Effector memory CD8-positive, alpha-beta T cell (primary cell): ENCODE measurements around the gene FBF1.

Source experiments
- ATAC-seq: fragments of 150-1000 bp; cut with Tn5 transposase; replicated peaks from 2 replicates; pipeline ENCODE4 v1.10.0; 2021; ENCODE audit warnings: mild to moderate bottlenecking, moderate library complexity
- DNase-seq, 3 experiments: peaks; one replicate each; pipeline ENCODE4 v3.0.0; 2021
- H3K27ac Mint-ChIP-seq, 2 donors: one replicate each; pipeline ENCODE4 v1.8.0; 2022; ENCODE audit warnings: mild to moderate bottlenecking in 2 of 2, mixed read lengths in 2 of 2, moderate library complexity in 2 of 2
- H3K27me3 Mint-ChIP-seq, 2 donors: one replicate each; pipeline ENCODE4 v1.8.0; 2022; ENCODE audit warnings: mixed read lengths in 2 of 2
- H3K36me3 Mint-ChIP-seq: one replicate; pipeline ENCODE4 v1.8.0; 2022; ENCODE audit warnings: mild to moderate bottlenecking, moderate library complexity, mixed read lengths; ENCODE audit not compliant: insufficient read depth
- H3K4me1 Mint-ChIP-seq, 2 donors: one replicate each; pipeline ENCODE4 v1.8.0; 2022; ENCODE audit warnings: low read depth in 2 of 2, mixed read lengths in 2 of 2
- H3K4me3 Mint-ChIP-seq, 2 donors: one replicate each; pipeline ENCODE4 v1.8.0; 2022; ENCODE audit warnings: mild to moderate bottlenecking in 2 of 2, mixed read lengths in 2 of 2, moderate library complexity in 2 of 2
- H3K9me3 Mint-ChIP-seq, 2 donors: one replicate each; pipeline ENCODE4 v1.8.0; 2022; ENCODE audit warnings: mixed read lengths in 2 of 2
- total RNA-seq, 9 experiments: gene quantifications; one replicate each; lab custom pipeline; 2026; lab: John Stamatoyannopoulos, UW

The FBF1 gene, protein sequence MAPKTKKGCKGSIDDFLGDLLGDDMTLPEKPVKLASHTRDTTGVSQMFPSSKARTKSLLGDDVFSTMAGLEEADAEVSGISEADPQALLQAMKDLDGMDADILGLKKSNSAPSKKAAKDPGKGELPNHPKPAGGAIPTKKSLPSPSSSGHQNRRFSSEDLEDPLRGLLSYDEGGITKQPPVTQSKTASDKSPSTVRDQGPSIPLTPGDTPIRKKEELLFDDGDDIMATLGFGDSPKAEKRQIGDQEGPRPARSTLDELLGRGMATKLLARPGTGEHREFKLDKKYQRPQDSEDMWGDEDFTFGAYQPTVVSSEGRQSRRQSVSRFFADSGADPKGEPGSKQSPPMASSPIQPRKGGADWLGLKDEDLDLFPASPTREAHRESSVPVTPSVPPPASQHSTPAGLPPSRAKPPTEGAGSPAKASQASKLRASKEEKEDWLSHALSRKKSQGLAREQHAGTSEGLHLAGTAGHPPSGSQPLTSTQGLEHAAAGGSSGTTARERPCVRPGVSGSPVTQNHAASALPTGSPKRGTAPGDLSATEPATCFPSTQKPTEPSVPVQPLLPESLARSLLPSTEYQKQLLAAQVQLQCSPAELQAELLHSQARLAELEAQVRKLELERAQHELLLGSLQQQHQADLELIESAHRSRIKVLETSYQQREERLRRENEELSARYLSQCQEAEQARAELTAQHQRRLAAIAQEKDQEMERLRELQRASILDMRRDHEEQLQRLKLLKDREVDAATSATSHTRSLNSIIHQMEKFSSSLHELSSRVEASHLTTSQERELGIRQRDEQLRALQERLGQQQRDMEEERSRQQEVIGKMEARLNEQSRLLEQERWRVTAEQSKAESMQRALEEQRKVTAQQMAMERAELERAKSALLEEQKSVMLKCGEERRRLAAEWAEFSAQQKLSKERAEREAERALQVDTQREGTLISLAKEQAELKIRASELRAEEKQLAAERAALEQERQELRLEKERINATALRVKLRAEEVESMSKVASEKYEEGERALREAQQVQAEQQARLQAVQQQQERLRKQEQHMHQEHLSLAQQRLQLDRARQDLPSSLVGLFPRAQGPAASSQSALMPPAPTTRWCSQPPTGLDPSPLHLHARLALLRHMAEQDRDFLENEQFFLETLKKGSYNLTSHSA
- total RNA-seq: 5.4 to 18.2 (median 8.7) reads per million in 9 experiments

DNA sequence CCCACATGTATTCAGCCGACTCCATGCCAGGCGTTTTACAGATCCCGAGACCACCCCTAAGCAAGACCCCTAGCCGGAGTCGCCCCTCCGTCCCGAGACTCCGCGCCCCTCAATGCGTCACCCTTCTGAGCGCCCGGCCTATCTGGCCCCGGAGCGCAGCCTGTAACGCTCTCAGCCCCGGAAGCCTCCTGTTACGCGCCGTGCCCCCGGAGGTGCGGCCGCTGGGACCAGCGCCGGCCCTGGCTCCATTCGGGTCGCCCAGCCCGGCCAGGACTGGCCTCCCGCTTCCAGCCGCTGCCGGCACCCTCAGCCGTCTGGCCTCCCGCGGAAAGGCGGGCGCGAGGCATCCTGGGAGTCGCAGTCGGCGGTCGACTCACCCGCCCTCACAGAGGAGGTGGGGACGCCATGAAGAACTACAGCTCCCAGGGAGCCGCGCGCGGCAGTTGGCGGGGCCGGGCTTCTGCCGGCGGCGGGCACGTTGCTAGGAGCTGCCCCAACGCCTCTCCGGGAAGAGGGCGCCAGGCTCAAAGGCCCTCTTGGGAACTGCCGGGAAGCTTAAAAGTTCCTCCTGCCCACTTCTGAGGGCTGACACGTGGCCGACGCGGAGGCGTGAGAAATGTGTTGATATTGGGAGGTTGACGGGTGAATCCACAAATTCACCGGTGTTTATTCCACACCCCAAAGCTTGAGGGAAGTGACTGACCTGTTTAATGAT, at the start of gene FBF1:
FBF1 (minus strand) TSS at position 316 of the 715 bp plus-strand sequence. CDS start 2,893 bp downstream, outside the sequence.
- Mint-ChIP-seq H3K27ac (peak within 1 kb of the TSS; percentile 87 to 93), H3K4me1 (peaks cover 13% of the 10 kb centered on the region in 2 donors), H3K9me3 (no peaks in the 10 kb centered on the region), H3K36me3 (no peaks in the 10 kb centered on the region), H3K27me3 (no peaks in the 10 kb centered on the region), H3K4me3 (peak within 1 kb of the TSS; percentile 89 to 90)
- peak; percentile 99 for ATAC-seq
- DNase-seq: peak; percentile 77 to 82 (median 82)

DNA sequence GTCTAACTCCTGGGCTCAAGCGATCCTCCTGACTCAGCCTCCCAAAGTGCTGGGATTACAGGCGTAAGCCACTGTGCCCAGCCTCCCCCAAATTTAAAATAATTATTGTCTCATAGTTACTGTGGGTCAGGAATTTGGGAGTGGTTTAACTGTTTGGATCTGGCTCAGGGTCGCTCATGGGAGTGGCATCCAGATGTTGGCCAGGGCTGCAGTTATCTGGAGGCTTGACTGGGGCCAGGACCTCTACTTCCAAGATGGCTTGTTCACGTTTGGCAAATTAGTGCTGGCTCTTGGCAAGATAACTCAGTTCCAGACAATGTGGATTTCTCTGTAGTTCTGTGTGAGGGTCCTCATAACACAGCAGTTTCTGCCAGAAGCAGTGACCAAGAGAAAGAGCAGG, 46.2 kb upstream of the FBF1 start:
- Mint-ChIP-seq H3K9me3 (no peaks in the 10 kb centered on the region), H3K4me3 (no peak overlapping the region), H3K27me3 (no peaks in the 10 kb centered on the region), H3K36me3 (peaks cover 14% of the 10 kb centered on the region), H3K4me1 (no peaks in the 10 kb centered on the region), H3K27ac (no peak overlapping the region)
- no peak for DNase-seq
- no peak for ATAC-seq

GRCh38 chr17:75985986-75986385, 45.1 kb upstream of the FBF1 start:
- DNase-seq (no peak), ATAC-seq (no peak)
- Mint-ChIP-seq H3K4me3 (no peak overlapping the region), H3K4me1 (no peaks in the 10 kb centered on the region), H3K27ac (no peak overlapping the region), H3K36me3 (peaks cover 4% of the 10 kb centered on the region), H3K9me3 (no peaks in the 10 kb centered on the region), H3K27me3 (no peaks in the 10 kb centered on the region)

DNA sequence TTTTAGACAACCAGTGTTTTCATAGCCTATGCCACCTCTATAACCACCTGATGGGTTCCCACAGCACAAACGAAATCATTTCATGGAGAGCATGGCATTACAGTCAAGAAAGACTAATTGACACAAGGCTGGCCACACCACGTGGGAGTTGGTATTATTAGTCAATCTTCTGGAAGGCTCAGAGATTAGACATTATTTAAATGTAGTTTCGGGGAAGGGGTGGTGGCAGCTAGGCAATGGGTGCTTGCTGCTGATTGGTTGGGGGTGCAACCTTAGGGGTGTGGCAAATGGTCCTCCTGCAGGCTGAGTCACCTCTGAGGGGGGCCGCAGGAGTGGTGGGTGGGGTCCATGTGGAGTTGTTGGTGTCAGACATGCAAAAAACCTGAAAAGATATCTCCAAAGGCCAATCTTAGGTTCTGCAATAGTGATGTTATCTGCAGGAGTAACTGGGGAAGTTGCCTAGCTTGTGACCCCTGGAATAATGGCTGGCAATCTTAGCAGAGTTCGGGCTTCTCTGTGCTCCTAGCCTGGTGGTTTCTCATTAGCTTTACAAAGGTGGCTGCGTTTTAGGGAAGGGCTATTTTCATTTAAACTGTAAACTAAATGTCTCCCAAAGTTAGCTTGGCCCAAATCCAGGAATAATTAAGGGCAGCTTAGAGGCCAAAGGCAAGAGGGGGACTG, 42.8 kb upstream of the FBF1 start:
- H3K27ac Mint-ChIP-seq: peak overlapping the region in 1 of 2 donors; percentile 67
- H3K4me3 Mint-ChIP-seq: no peak overlapping the region
- H3K27me3 Mint-ChIP-seq: no peaks in the 10 kb centered on the region
- H3K9me3 Mint-ChIP-seq: no peaks in the 10 kb centered on the region
- DNase-seq: no peak
- H3K36me3 Mint-ChIP-seq: peaks cover 6% of the 10 kb centered on the region
- ATAC-seq: no peak
- peaks cover 6 to 7% of the 10 kb centered on the region in 2 donors for H3K4me1 Mint-ChIP-seq

DNA sequence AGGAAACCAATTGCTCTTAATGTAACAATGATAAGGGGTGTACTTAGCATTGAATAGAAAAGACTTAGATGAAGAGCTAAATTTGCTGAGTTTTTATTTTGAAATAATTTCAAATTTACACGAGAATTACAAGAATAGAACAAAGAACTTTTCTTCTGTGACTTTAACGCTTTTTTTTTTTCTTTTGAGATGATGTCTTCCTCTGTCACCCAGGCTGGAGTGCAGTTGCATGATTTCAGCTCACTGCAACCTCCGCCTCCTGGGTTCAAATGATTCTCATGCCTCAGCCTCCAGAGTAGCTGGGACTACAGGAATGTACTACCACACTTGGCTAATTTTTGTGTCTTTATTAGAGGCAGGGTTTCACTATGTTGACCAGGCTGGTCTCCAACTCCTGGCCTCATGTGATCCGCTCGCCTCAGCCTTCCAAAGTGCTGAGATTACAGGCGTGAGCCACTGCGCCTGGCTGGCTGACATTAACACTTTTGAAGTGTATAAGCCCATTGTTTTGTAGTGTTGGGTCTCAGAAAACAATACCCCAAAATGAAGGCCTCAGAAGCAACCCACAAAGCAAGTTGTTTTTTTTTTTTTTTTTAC, 40.3 kb upstream of the FBF1 start:
- peak overlapping the region; percentile 100 for H3K4me3 Mint-ChIP-seq
- peaks cover 6% of the 10 kb centered on the region for H3K36me3 Mint-ChIP-seq
- no peaks in the 10 kb centered on the region for H3K27me3 Mint-ChIP-seq
- H3K9me3 Mint-ChIP-seq: no peaks in the 10 kb centered on the region
- no peak for ATAC-seq
- peak overlapping the region; percentile 100 for H3K27ac Mint-ChIP-seq
- H3K4me1 Mint-ChIP-seq: peaks cover 8 to 16% of the 10 kb centered on the region in 2 donors
- no peak for DNase-seq

DNA sequence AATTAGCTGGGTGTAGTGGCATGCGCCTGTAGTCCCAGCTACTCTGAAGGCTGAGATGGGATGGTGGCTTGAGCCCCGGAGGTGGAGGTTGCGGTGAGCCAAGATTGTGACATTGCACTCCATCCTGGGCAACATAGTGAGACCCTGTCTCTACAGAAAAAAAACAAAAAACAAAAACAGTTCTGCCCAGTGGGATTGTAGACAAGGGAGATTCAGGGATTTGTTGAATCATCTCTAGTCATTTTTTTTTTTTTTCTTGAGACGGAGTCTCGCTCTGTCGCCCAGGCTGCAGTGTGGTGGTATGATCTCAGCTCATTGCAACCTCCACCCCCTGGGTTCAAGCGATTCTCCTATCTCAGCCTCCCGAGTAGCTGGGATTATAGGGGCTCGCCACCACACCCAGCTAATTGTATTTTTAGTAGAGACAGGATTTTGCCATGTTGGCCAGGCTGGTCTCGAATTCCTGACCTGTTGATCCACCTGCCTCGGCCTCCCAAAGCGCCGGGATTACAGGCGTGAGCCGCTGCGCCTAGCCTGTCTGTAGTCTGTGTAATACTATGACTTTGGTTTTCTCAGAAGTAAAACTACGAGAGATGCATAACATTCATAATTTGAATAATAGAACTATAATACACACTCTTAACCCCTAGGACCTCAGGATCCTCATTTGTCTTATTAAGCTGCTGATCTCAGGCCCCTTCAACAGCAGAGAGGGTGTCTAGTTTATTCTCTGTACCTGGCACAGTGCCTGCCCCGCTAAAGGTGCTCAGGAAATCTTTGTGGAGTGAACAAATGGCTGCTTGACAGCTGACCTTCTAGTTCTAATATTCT, 39.6 kb upstream of the FBF1 start:
- Mint-ChIP-seq H3K4me3 (peak overlapping the region; percentile 100), H3K27me3 (no peaks in the 10 kb centered on the region), H3K9me3 (no peaks in the 10 kb centered on the region), H3K27ac (peak overlapping the region; percentile 100), H3K36me3 (peaks cover 6% of the 10 kb centered on the region), H3K4me1 (peaks cover 11 to 23% of the 10 kb centered on the region in 2 donors)
- DNase-seq (no peak), ATAC-seq (no peak)

DNA sequence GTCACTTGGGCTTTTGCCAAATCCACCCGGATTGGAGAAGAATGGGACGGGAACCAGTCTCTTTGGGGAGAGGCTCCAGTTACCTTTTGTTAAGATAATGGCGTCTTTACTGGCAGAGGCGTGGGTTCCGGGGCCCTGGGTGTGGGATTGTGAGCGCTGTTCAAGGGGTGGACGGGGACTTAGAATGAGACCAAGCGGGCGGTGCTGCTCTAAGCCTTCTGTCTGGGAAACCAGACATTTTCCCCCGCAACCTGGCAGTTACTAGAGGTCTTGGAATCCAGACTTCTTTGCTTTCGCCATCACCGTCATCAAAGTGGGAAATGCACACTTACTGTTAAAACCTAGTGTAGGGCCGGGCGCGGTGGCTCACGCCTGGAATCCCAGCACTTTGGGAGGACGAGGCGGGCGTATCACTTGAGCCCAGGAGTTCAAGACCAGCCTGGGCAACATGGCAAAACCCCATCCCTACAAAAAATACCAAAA, 38.9 kb upstream of the FBF1 start:
- ATAC-seq: peak; percentile 31
- Mint-ChIP-seq H3K4me3 (peak overlapping the region; percentile 100), H3K36me3 (peaks cover 11% of the 10 kb centered on the region), H3K27me3 (no peaks in the 10 kb centered on the region), H3K27ac (peak overlapping the region; percentile 100), H3K4me1 (peaks cover 11 to 23% of the 10 kb centered on the region in 2 donors), H3K9me3 (no peaks in the 10 kb centered on the region)
- no peak for DNase-seq

DNA sequence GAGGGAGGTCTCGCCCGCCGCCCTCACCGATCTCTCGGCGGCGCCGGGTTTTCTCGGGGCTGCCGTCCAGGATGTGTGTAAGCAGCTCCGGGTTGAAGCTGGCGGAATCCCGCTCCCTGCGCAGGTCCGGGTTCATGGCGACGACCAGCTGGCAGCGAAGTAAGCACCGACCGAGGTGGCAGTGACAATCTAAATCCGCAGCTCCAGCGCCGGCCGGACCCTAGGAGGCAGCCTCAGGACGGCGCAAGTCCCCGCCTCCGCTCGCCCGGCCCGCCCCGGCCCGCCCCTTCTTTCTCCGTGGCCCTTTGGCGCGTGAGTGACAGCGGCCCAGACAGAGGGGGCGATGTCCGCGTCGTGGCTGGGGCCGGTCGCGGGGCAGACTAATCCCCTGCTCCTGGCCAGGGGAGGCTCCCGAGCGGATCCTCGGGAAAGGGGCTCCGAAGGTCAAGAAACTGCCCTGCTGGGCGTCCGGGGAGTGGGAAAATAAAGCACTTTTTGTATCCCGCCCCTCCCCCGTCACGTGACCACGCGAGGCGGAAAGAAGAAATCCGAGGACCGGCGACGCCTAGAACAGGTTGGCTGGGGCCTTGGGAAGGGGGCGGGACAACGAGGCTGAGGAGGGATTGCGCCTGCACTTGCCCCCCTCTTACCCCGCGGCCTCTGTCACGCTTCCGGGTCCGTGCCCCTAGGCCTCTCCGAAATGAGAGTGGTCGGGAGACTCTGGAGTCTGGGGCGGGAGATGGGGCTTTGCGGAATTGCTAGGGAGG, 38.3 kb upstream of the FBF1 start, which contains the start of the genes ACOX1 and TEN1:
ACOX1 (minus strand) TSS at position 229 of the 767 bp plus-strand sequence; CDS start at position 136, 93 bp downstream.
TEN1 (plus strand) TSS at position 303 of the 767 bp plus-strand sequence. CDS start 6,953 bp downstream, outside the sequence.
- H3K36me3 Mint-ChIP-seq: peaks cover 14% of the 10 kb centered on the region
- peak within 1 kb of the TSS; percentile 100 for H3K27ac Mint-ChIP-seq
- peaks cover 11 to 23% of the 10 kb centered on the region in 2 donors for H3K4me1 Mint-ChIP-seq
- ATAC-seq: peak; percentile 93
- DNase-seq: peak; percentile 91 to 95 (median 93)
- peak within 1 kb of the TSS; percentile 100 for H3K4me3 Mint-ChIP-seq
- H3K9me3 Mint-ChIP-seq: no peaks in the 10 kb centered on the region
- no peaks in the 10 kb centered on the region for H3K27me3 Mint-ChIP-seq

- DNase-seq (no peak), ATAC-seq (no peak)
- Mint-ChIP-seq H3K36me3 (peaks cover 29% of the 10 kb centered on the region), H3K4me1 (peaks cover 11 to 26% of the 10 kb centered on the region in 2 donors), H3K9me3 (no peaks in the 10 kb centered on the region), H3K27me3 (no peaks in the 10 kb centered on the region), H3K4me3 (no peak overlapping the region), H3K27ac (no peak overlapping the region)
Measured at GRCh38 chr17:75976175-75976848, 35.5 kb upstream of the FBF1 start.

DNA sequence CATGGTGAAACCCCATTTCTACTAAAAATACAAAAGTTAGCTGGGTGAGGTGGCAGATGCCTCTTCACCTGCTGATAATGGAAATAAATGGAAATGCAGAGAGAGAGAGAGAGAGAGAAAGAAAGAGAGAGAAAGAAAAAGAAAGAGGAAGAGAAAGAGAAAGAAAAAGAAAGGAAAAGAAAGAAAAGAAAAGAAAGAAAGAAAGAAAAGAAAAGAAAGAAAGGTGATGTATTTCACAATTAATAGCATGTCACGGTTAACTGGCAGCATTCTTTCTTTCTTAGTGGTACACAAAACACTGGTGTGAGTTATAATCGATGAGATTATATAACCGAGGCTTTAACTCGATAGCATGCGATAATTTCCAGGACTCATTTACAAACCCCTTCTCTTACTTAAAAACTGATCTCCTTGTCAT, 34.9 kb upstream of the FBF1 start:
- ATAC-seq (no peak), DNase-seq (no peak)
- H3K36me3 Mint-ChIP-seq: peaks cover 30% of the 10 kb centered on the region
- no peaks in the 10 kb centered on the region for H3K27me3 Mint-ChIP-seq
- peak overlapping the region in 1 of 2 donors; percentile 36 for H3K27ac Mint-ChIP-seq
- no peak overlapping the region for H3K4me3 Mint-ChIP-seq
- peaks cover 11 to 26% of the 10 kb centered on the region in 2 donors for H3K4me1 Mint-ChIP-seq
- H3K9me3 Mint-ChIP-seq: no peaks in the 10 kb centered on the region
